ENCODE data around the gene METTL6.
"Not testable (repeated sequence)": the region's sequence is repeated elsewhere in the genome, so short reads cannot be mapped to it uniquely, and the experiment has no call there.

Gene METTL6

GRCh38 chr3:15364078-15364477 is 63.3 kb downstream of the METTL6 start:
- DNase-seq (ENCODE audit: low read depth) = not testable (repeated sequence)

GRCh38 chr3:15361494-15362214 is 65.7 kb downstream of the METTL6 start:
- peak; percentile 25 for DNase-seq (ENCODE audit: low read depth)

- no peak for DNase-seq (ENCODE audit: low read depth)
Observed at GRCh38 chr3:15360788-15361493, 66.4 kb downstream of the METTL6 start.
